GM10266 (cell line): ENCODE measurements around the gene BMP6.

Experiments used
- DNase-seq: peaks from one replicate; pipeline ENCODE4 v3.0.0; 2012; ENCODE audit errors: extremely low spot score
- CTCF ChIP-seq: IDR thresholded peaks from 2 replicates; pipeline ENCODE4 v1.5.1; 2012; ENCODE audit warnings: mild to moderate bottlenecking, low read depth; ENCODE audit not compliant: control insufficient read depth, insufficient read depth; ENCODE audit errors: missing control alignments

Gene BMP6

GRCh38 chr6:7687145-7688111 is 38.5 kb upstream of the BMP6 start:
- TF ChIP-seq CTCF: no peak
- no peak for DNase-seq

GRCh38 chr6:7691021-7691420 is 34.9 kb upstream of the BMP6 start:
- DNase-seq: no peak
- TF ChIP-seq CTCF: no peak

- TF ChIP-seq CTCF: no peak
- no peak for DNase-seq
These were observed 34.0 kb upstream of the BMP6 start for GRCh38 chr6:7691675-7692452.

- no peak for TF ChIP-seq CTCF
- no peak for DNase-seq
These were observed 33.5 kb upstream of the BMP6 start for GRCh38 chr6:7692453-7692784.

- no peak for DNase-seq
- TF ChIP-seq CTCF: no peak
These were observed 32.1 kb upstream of the BMP6 start for GRCh38 chr6:7693827-7694226.

GRCh38 chr6:7696061-7696460 is 29.8 kb upstream of the BMP6 start:
- TF ChIP-seq CTCF: no peak
- DNase-seq: no peak

GRCh38 chr6:7697432-7697819 is 28.5 kb upstream of the BMP6 start:
- no peak for DNase-seq
- no peak for TF ChIP-seq CTCF
